GM19438 (cell line): ENCODE results near the gene DHX57.

Experiments used
- ATAC-seq: cut with Tn5 transposase; IDR thresholded peaks from one replicate; pipeline ENCODE4 v1.9.1; 2021; ENCODE audit warnings: low read depth; ENCODE audit not compliant: unreplicated experiment

The DHX57 gene

GRCh38 chr2:38875576-38876367 lies at the start of gene DHX57, which contains the start of gene MORN2:
Gene DHX57, minus strand, starts transcription at chr2:38875934. Its CDS starts 7,529 bp downstream, at chr2:38868405.
Gene MORN2, plus strand, starts transcription at chr2:38875976.
- ATAC-seq = peak; percentile 100

GRCh38 chr2:38922902-38923301 lies 47.2 kb upstream of the DHX57 start:
- no peak for ATAC-seq

- no peak for ATAC-seq
Observed at GRCh38 chr2:38922389-38922788, 46.7 kb upstream of the DHX57 start.

- ATAC-seq = no peak
Observed at GRCh38 chr2:38912619-38913018, 36.9 kb upstream of the DHX57 start.

GRCh38 chr2:38911191-38911590 lies 35.5 kb upstream of the DHX57 start:
- ATAC-seq = no peak

- ATAC-seq = no peak
Observed at GRCh38 chr2:38909872-38910271, 34.1 kb upstream of the DHX57 start.

- ATAC-seq = peak; percentile 84
Observed at GRCh38 chr2:38907743-38908562, 32.2 kb upstream of the DHX57 start.

GRCh38 chr2:38907242-38907641 lies 31.5 kb upstream of the DHX57 start:
- ATAC-seq = no peak

- ATAC-seq = no peak
Observed at GRCh38 chr2:38905251-38905650, 29.5 kb upstream of the DHX57 start.

GRCh38 chr2:38900726-38901125 lies 25.0 kb upstream of the DHX57 start:
- ATAC-seq = no peak

- no peak for ATAC-seq
Observed at GRCh38 chr2:38898256-38898655, 22.5 kb upstream of the DHX57 start.

- no peak for ATAC-seq
Observed at GRCh38 chr2:38892819-38893218, 17.1 kb upstream of the DHX57 start.

GRCh38 chr2:38889575-38889974 lies 13.8 kb upstream of the DHX57 start, which contains the start of gene ARHGEF33:
Gene ARHGEF33, plus strand, starts transcription at chr2:38889875. Its CDS starts 29,573 bp downstream, at chr2:38919448.
- ATAC-seq = no peak

- ATAC-seq = no peak
Observed at GRCh38 chr2:38889045-38889444, 13.3 kb upstream of the DHX57 start.

- no peak for ATAC-seq
Observed at GRCh38 chr2:38887902-38888554, 12.3 kb upstream of the DHX57 start.

- ATAC-seq = no peak
Observed at GRCh38 chr2:38887347-38887746, 11.6 kb upstream of the DHX57 start.

- ATAC-seq = no peak
Observed at GRCh38 chr2:38886063-38886462, 10.3 kb upstream of the DHX57 start.

- ATAC-seq = no peak
Observed at GRCh38 chr2:38876407-38876806, 673 bp upstream of the DHX57 start.

- ATAC-seq = no peak
Observed at GRCh38 chr2:38875227-38875575, 533 bp downstream of the DHX57 start.

GRCh38 chr2:38873763-38874162 lies 2.0 kb downstream of the DHX57 start:
- ATAC-seq = no peak

- ATAC-seq = no peak
Observed at GRCh38 chr2:38871432-38871831, 4.3 kb downstream of the DHX57 start.
